BJ (cell line): ENCODE results near the gene MAML1. TPM values are rescaled to one million over a fixed set of nuclear protein-coding genes. Genes with fewer than 3 reads are reported as not detected.
"Not testable (repeated sequence)": the region's sequence is repeated elsewhere in the genome, so short reads cannot be mapped to it uniquely, and the experiment has no call there.

Experiments
- CTCF ChIA-PET: fragments of 350-600 bp; formaldehyde crosslinking; extraction: SDS; loops from one replicate; lab custom pipeline; 2021; ENCODE audit warnings: antibody characterized with exemption, inconsistent platforms; lab: Yijun Ruan, JAX
- POLR2A ChIA-PET: fragments of 300-600 bp; sonication (Branson Sonifier 250); formaldehyde crosslinking; extraction: SDS; loops from one replicate; lab custom pipeline; 2021; ENCODE audit warnings: antibody characterized with exemption; lab: Charles Lee
- DNase-seq: peaks from one replicate; pipeline ENCODE4 v3.0.0-alpha.2; 2011; ENCODE audit warnings: low read depth
- H3K27me3 ChIP-seq: 2 replicates; pipeline ENCODE4 v1.6.0; 2011; ENCODE audit warnings: low read length; ENCODE audit not compliant: control insufficient read depth, insufficient read depth
- H3K36me3 ChIP-seq: 2 replicates; pipeline ENCODE4 v1.5.1; 2011; ENCODE audit warnings: low read length; ENCODE audit not compliant: control insufficient read depth, insufficient read depth
- H3K4me3 ChIP-seq: 2 replicates; pipeline ENCODE4 v1.5.1; 2011; ENCODE audit warnings: low read depth, mild to moderate bottlenecking, control low read depth, low read length
- polyA plus RNA-seq: library from polyadenylated mRNA; depleted of rRNA; stranded (reverse); fragments of >200 nt; gene quantifications from 2 replicates; pipeline ENCODE4 v1.2.3, GENCODE V29; 2011
- TF ChIP-seq, protein P1 (sequence below): IDR thresholded peaks from 2 replicates; pipeline ENCODE4 v1.5.1; 2011; ENCODE audit warnings: low read depth, mild to moderate bottlenecking, control low read depth, inconsistent platforms, low read length, moderate library complexity; ENCODE audit not compliant: insufficient read depth

Gene MAML1
- polyA plus RNA-seq, 1 experiment: 5.3 TPM

DNA sequence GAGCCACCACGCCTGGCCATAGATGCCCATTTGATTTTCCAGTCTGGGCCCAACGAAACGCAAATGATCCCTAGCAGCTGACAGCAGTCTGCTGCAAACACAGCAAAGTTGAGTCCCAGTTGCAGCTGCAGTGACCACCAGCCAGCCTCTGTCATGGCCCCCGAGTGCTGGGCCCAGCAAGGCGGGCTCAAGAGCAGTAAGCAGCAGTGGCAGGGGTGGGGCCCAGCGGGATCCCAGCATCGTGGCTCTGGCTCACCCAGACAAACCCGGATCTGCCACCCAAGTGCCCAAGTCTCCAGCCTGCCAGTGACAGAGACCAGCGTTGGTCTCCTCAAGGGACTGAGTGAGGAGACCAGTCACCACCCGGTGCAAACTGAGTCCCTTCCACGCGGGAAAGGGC, 54.2 kb downstream of the MAML1 start:
- Histone ChIP-seq H3K4me3 (no peak overlapping the region), H3K27me3 (no peaks in the 10 kb centered on the region), H3K36me3 (no peaks in the 10 kb centered on the region)
- ChIA-PET POLR2A (no interaction called here), CTCF (interaction anchor here (2.8 kb wide), 1 partner anchor 9 kb away, joined by 7 read pairs; no protein-coding TSS in a partner anchor)
- TF ChIP-seq, protein P1, sequence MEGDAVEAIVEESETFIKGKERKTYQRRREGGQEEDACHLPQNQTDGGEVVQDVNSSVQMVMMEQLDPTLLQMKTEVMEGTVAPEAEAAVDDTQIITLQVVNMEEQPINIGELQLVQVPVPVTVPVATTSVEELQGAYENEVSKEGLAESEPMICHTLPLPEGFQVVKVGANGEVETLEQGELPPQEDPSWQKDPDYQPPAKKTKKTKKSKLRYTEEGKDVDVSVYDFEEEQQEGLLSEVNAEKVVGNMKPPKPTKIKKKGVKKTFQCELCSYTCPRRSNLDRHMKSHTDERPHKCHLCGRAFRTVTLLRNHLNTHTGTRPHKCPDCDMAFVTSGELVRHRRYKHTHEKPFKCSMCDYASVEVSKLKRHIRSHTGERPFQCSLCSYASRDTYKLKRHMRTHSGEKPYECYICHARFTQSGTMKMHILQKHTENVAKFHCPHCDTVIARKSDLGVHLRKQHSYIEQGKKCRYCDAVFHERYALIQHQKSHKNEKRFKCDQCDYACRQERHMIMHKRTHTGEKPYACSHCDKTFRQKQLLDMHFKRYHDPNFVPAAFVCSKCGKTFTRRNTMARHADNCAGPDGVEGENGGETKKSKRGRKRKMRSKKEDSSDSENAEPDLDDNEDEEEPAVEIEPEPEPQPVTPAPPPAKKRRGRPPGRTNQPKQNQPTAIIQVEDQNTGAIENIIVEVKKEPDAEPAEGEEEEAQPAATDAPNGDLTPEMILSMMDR: no peak
- DNase-seq: no peak

DNA sequence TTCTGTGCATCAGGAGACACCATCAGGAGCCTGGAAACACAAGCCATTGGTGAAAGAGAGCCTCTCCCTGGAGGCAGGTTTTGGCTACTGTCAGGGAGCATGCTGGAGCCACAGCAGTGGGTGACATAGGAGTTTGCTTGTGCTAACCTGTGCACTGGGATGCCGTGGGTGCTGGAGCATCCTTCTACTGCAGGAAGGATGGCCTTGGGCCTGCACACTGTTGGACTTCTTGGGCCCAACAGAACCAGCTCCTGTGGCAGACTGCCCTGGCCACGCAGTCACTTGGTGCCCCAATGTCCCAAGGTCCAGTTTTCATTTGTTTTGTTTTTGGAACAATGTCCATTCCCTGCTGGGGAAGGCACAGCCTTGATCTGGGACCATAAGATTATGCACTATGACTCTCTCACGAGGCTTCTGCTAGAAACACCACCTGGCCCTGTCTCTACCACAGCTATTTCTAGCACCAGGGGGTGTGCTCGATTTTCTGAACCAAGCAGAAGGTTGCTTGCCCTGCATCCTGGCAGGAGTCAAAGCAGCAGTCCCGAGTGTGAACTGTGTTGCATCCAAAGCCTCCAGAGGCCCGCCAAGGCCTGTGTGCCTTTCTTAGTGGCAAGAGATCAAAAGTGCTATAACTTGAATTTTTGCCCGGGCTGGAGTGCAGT, 55.7 kb downstream of the MAML1 start:
- Histone ChIP-seq H3K36me3 (no peaks in the 10 kb centered on the region), H3K27me3 (no peaks in the 10 kb centered on the region), H3K4me3 (no peak overlapping the region)
- CTCF ChIA-PET: interaction anchor here (2.8 kb wide), 1 partner anchor 8 kb away, joined by 7 read pairs; no protein-coding TSS in a partner anchor
- POLR2A ChIA-PET: no interaction called here
- TF ChIP-seq, protein P1: no peak
- DNase-seq: no peak

DNA sequence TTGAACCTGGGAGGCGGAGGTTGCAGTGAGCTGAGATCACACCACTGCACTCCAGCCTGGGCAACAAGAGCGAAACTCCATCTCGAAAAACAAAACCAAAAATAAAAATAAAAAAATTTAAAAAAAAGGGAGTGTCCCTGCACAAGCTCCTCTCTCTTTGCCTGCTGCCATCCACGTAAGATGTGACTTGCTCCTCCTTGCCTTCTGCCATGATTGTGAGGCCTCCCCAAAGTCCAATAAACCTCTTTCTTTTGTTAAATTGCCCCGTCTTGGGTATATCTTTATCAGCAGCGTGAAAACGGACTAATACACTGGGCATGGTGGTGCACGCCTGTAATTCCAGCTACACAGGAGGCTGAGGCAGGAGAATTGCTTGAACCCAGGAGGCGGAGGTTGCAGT, 56.7 kb downstream of the MAML1 start:
- H3K36me3 ChIP-seq, POLR2A ChIA-PET, DNase-seq, H3K4me3 ChIP-seq, H3K27me3 ChIP-seq: not testable (repeated sequence)
- CTCF ChIA-PET: interaction anchor here (1.2 kb wide), 2 partner anchors 9 to 22 kb away, joined by 3 to 4 read pairs; no protein-coding TSS in a partner anchor

DNA sequence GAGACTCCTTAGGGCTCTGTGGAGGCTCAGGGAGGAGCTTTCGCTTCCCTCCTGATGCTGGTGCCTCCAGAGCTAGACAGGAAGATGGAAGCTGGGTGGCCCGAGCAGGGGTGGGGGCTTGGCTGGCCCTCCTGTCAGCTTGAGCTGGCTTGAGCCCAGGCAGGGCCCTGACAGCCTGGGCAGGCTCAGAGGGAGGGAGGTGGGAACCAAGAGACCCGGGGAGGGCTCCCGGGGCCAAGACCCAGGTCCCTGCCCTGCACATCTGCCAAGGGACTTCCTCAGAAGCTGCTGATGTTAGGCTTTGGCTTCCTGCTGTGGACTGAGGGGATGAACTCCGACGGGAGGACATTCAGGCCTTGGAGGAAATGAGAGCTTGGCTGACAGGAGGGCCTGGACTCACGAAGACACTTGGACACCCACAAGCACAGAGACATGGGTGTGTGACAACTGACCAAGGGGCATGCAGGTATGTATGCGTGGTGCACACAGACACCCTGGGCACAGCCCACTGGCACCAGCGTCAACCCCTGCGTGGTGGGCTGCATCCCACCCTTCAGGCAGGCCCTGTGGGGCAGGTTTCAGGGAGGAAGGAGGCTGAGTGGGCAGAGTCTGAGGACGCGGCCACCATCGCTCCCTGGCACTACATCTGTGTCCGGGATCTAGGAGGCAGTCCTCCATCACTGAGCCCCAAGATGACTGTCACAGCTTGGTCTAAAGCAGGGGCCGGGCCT, 59.4 kb downstream of the MAML1 start:
- ChIA-PET CTCF (interaction anchor here (1.1 to 1.3 kb wide), 2 partner anchors 10 to 15 kb away, joined by 3 to 4 read pairs; no protein-coding TSS in a partner anchor), POLR2A (interaction anchor here (0.6 kb wide), 2 partner anchors 32 to 690 kb away, joined by 3 read pairs; no protein-coding TSS in a partner anchor)
- TF ChIP-seq, protein P1: no peak
- Histone ChIP-seq H3K36me3 (peaks cover 2% of the 10 kb centered on the region; the same call in 1 of the 2 replicates), H3K4me3 (no peak overlapping the region), H3K27me3 (no peaks in the 10 kb centered on the region)
- DNase-seq: no peak

DNA sequence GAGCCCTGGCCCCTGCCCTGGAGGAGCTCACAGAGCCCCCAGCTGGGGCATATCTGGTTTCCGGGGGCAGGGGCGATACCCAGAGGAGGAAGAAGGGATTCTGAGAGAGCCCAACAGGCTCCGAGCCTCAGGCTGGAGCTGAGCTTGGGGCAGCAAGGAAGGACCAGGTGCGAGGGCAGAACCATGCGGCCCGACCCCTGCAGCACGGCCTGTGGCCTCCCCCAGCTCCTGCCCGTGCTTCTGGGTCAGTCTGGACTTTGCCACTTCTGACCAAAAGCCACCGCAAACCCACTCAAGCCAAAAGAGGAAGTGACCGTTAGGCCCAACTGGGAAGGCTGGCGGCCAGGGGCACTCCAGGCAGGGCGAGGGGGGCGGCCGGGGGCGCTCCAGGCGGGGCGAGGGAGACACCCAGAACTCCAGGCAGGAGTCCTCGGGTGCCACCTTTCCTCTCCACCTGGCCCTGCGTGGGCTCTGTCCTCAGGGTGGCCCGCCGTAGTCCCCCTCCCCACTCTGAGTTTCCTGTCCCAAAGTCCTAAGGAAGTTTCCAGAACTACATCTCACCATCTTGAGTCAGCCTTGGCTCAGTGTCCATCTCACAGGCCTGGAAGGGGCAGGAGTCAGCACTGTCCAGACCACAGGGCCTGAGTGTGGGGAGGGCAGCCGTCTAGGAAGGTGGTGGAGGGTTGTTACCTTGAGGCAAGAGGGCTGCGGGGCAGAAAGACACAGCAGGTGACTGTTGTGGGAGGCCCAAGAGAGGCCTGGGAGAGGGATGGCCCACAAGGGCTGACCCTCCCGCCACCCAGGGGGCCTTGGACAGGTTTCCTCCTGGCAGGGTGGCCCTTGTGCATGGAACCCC, 60.2 kb downstream of the MAML1 start:
- DNase-seq: no peak
- ChIA-PET POLR2A (no interaction called here), CTCF (interaction anchor here (1.3 kb wide), 2 partner anchors 16 to 30 kb away, joined by 3 to 6 read pairs; no protein-coding TSS in a partner anchor)
- no peak overlapping the region for H3K4me3 ChIP-seq
- peaks cover 5% of the 10 kb centered on the region for H3K36me3 ChIP-seq
- no peaks in the 10 kb centered on the region for H3K27me3 ChIP-seq
- TF ChIP-seq, protein P1: no peak
